ENCODE data around the gene ZNF473. TPM values are rescaled to one million over a fixed set of nuclear protein-coding genes. Genes with fewer than 3 reads are reported as not detected.

The ZNF473 gene
- total RNA-seq, 1 donor from 2014 or later, result 10.2 TPM

GRCh38 chr19:50000038-50000840 is 25.6 kb upstream of the ZNF473 start:
- peaks cover 1% of the 10 kb centered on the region for H3K36me3 ChIP-seq (ENCODE audit: control insufficient read depth, insufficient read depth, low read length)
- no peaks in the 10 kb centered on the region for H3K27me3 ChIP-seq (ENCODE audit: control insufficient read depth, insufficient read depth, low read length)
- no peak overlapping the region for H3K4me3 ChIP-seq (ENCODE audit: low read depth, low read length)
- TF ChIP-seq CTCF (IDR thresholded peaks at IDR 0.05; ENCODE audit: insufficient read depth, low read length, poor library complexity, severe bottlenecking), result no peak
- DNase-seq (ENCODE audit: low read depth), result no peak

- TF ChIP-seq CTCF (IDR thresholded peaks at IDR 0.05; ENCODE audit: insufficient read depth, low read length, poor library complexity, severe bottlenecking), result no peak
- Histone ChIP-seq H3K4me3 (ENCODE audit: low read depth, low read length) (no peak overlapping the region), H3K27me3 (ENCODE audit: control insufficient read depth, insufficient read depth, low read length) (no peaks in the 10 kb centered on the region), H3K36me3 (ENCODE audit: control insufficient read depth, insufficient read depth, low read length) (no peaks in the 10 kb centered on the region)
- no peak for DNase-seq (ENCODE audit: low read depth)
Measured at GRCh38 chr19:50000841-50001557, 24.8 kb upstream of the ZNF473 start.

GRCh38 chr19:50001775-50002174 is 24.0 kb upstream of the ZNF473 start:
- H3K27me3 ChIP-seq (ENCODE audit: control insufficient read depth, insufficient read depth, low read length), result no peaks in the 10 kb centered on the region
- no peaks in the 10 kb centered on the region for H3K36me3 ChIP-seq (ENCODE audit: control insufficient read depth, insufficient read depth, low read length)
- no peak for TF ChIP-seq CTCF (IDR thresholded peaks at IDR 0.05; ENCODE audit: insufficient read depth, low read length, poor library complexity, severe bottlenecking)
- H3K4me3 ChIP-seq (ENCODE audit: low read depth, low read length), result no peak overlapping the region
- no peak for DNase-seq (ENCODE audit: low read depth)

GRCh38 chr19:50002386-50002960 is 23.3 kb upstream of the ZNF473 start:
- TF ChIP-seq CTCF (IDR thresholded peaks at IDR 0.05; ENCODE audit: insufficient read depth, low read length, poor library complexity, severe bottlenecking), result no peak
- no peaks in the 10 kb centered on the region for H3K36me3 ChIP-seq (ENCODE audit: control insufficient read depth, insufficient read depth, low read length)
- no peak overlapping the region for H3K4me3 ChIP-seq (ENCODE audit: low read depth, low read length)

GRCh38 chr19:50003254-50003788 is 22.5 kb upstream of the ZNF473 start:
- Histone ChIP-seq H3K36me3 (ENCODE audit: control insufficient read depth, insufficient read depth, low read length) (no peaks in the 10 kb centered on the region), H3K27me3 (ENCODE audit: control insufficient read depth, insufficient read depth, low read length) (no peaks in the 10 kb centered on the region)
- no peak for TF ChIP-seq CTCF (IDR thresholded peaks at IDR 0.05; ENCODE audit: insufficient read depth, low read length, poor library complexity, severe bottlenecking)

More at GRCh38 chr19:50002386-50002960, 23.3 kb upstream of the ZNF473 start:
- H3K27me3 ChIP-seq (ENCODE audit: control insufficient read depth, insufficient read depth, low read length), result no peaks in the 10 kb centered on the region
- no peak for DNase-seq (ENCODE audit: low read depth)

More at GRCh38 chr19:50003254-50003788, 22.5 kb upstream of the ZNF473 start:
- no peak overlapping the region for H3K4me3 ChIP-seq (ENCODE audit: low read depth, low read length)
- DNase-seq (ENCODE audit: low read depth), result no peak

Data from kidney epithelial cell (primary cell).